ENCODE measurements around the gene BTG3.
A peak's percentile ranks its signal among the peaks of the same experiment; 100 is the strongest.

BTG3 gene, protein sequence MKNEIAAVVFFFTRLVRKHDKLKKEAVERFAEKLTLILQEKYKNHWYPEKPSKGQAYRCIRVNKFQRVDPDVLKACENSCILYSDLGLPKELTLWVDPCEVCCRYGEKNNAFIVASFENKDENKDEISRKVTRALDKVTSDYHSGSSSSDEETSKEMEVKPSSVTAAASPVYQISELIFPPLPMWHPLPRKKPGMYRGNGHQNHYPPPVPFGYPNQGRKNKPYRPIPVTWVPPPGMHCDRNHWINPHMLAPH

DNA sequence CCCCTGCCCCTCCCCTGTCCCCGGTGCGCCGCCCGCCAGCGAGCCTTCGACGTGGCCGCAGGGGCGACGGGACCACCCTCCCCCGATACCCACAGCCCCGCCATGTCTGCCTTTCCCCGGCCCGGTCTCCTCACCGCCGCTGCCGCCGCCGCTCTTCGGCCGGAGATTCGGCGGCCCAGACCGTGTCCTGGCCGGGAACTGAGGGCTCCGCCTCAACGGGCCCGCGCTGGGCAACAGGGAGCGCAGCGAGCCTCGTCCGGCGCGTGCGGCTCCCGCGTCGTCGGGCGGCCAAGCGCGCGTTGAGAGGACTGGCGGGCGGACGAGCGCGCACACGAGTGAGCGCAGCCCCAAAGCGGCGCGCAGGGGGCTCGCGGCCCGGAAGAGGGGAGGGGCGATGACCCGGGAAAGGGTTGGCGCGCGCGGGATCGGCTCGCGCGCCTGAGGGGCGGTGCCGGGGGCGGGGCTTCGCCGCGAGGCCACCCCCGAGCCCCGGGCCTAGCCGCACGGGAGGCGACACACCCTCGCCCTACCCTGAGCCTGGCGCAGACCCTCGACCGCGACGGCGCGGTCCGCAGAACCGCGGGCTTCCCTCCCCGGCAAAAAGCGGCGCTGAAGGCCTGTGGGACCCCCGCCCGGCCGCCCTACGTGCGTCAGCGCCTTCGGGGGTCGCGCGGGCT lies at the start of gene BTG3:
Gene BTG3 (minus strand): TSS at position 337 of the 677 bp plus-strand sequence. CDS start 3,757 bp downstream, outside the sequence.
- peak; percentile 84 for DNase-seq

DNA sequence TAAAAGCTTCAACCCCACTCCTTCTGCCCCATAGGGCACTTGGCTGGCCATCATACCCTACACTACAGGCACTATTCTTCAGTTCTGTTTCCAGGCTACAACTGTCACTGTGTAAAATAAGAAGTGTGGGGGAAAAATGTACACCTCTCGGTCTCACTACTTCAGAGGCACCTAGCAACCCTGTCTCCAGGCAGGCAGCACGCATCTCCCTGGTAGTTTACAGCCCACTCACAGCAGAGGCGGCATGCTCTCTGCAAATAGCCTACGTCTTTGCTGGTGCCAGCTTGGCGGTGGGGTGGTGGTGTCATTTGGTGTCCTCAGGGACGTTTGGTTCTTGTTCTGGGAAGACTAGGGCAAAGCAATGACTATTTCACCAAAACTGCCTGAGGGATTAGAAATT lies 48.2 kb upstream of the BTG3 start:
- no peak for DNase-seq

DNA sequence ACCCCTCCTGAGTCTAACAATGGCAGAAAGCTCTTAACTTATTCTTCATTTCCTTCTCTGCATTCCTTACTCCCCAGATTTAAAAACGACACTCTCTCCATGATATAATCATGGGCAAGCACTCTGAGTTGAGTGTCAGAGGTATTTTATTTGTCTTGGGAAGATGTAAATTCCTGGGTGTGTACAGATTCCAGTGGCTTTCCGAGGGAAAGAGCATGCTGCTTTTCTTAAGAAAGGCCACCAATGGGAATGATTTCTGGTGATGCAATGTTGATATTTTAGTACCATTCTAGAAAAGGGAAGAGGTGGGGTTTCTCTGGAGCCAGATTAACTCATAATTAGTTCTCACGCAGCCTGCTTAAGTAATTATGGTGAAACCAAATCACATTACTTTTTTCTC lies 47.8 kb upstream of the BTG3 start:
- DNase-seq, result no peak

DNA sequence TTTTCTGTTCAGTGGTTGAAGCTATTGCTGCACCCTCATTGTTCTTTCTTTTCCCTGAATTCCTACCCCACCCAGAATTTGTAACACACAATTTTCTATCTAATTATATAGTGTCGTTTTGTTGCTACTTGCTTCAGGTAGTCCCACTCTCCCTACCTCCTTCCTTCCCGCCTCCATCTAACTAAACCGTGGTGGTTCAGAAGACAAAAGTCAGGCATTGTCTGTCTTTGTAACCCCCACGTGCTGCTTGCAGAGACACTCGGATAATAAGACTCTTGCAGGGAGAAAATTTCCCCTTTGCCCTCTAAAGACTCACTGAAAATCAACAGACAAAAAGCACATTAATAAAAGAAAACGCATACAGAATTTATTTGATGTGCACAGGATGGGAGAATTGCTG lies 46.2 kb upstream of the BTG3 start:
- no peak for DNase-seq

DNA sequence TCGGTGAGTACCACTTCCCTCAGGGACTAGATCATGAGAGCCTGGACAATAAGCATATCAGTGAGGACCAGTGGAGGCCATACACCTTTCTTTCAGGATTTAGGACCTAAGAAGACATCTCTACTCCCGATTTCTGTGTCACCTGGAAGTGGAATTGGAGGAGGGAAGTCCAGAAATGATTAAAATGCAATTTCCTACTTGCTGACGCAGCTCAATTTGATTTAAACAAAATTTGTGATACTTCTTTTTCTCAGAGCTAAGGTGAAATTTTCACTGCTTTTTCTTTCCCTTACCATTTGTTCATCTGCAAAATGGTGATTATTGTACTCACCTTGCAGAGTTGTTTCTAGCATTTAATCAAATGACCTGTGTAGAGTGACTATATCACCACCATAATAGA lies 38.8 kb upstream of the BTG3 start:
- no peak for DNase-seq

DNA sequence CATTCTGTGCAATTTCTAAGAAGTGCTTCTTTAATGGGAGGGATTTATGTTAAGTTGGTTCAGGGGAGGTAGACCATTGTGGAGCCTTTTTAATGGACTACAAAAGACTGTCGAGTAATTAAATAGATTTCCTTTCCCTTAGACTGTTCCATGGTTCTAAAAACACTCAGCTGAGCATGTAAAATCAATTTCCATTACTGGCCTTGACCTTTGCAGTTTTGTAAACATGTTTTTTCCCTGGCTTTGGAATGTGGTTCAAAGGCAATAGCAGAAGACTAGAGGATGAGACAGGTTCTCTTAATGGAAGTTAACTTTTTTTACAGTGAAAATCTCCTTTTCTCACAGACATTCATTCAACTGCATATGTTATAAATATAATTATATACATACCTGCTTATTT lies 37.6 kb upstream of the BTG3 start:
- no peak for DNase-seq

DNA sequence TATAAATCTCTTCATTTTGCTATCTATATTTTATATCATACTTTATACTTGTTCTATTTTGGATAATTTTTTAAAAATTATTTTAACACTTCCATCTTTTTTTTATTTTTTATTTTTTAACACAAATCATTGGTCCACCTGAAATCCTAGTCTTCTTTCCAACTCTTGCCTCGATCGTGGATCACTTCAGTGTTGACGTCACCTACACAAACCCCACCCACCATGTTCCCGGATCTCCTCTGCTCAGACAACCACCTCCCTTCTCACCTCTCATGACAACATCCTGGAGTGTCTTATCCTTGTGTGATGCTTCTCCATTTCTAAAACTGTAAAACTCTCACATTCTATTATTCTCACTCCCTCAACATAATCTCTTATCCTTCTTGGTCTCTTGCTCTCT lies 34.1 kb upstream of the BTG3 start:
- DNase-seq, result no peak

DNA sequence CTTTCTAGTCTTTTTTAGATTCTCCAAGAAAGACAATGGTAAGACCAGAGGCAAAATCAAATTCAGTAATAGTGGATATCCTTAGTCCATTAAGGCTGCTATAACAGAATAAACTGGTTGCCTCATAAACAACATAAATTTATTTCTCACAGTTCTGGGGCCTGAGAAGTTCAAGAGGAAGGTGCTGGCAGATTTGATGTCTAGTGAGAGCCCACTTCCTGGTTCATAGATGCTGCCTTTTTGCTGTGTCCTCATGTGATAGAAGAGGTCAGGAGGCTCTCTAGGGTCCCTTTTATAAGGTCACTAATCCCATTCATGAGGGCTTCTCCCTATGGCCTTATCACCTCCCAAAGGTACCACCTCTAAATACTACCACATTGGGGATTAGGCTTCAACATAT lies 31.5 kb upstream of the BTG3 start:
- DNase-seq, result no peak

DNA sequence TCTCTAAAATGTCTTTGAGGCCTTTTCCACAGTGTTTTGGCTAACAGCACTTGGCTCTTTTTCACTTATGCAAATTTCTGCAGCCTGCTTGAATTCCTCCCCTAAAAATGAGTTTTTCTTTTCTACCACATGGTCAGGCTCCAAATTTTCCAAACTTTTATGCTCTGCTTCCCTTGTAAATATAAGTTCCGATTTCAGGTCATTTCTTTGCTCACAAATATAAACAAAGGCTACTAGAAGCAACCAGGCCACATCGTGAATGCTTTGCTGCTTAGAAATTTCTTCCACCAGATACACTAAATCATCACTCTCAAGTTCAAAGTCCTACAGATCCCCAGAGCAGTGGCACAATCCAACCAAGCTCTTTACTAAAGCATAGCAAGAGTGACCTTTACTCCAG lies 28.1 kb upstream of the BTG3 start:
- DNase-seq, result no peak

DNA sequence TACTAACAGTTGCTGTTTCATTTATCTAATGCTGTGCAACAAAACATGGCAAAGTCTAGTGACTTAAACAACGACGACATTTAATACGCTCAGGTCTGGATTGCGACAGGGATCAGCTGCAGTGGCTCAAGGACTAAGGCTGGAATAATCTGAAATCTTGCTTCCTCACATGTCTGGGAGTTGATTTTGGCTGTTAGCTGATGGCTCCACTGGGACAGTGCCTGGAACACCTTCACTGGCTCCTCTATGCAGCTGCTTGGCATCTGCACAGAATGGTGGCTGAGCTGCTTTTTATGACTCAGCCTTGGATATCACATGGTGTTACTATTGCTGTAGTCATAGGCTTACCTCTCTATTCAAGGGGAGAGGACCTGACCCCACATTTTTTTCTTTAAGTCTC lies 24.0 kb upstream of the BTG3 start:
- no peak for DNase-seq

DNA sequence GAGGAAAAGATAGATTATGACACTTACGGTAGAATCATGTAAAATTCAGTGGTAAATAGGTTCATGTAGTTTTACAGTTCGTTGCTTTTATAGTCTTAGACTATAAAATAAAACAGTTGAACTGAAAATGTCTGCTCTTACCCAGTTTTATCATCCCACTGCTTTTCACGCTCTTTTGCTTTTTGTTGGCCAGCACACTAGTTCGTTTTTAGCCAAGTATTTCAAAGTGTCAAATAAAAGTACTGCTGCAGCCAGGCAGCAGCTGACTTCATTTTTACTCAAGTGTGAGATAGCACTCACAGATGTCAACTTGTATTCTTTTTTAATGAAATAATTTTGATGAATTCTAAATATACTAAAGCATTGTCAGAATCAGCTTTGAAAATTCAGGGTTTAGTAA lies 18.5 kb upstream of the BTG3 start:
- DNase-seq, result no peak

DNA sequence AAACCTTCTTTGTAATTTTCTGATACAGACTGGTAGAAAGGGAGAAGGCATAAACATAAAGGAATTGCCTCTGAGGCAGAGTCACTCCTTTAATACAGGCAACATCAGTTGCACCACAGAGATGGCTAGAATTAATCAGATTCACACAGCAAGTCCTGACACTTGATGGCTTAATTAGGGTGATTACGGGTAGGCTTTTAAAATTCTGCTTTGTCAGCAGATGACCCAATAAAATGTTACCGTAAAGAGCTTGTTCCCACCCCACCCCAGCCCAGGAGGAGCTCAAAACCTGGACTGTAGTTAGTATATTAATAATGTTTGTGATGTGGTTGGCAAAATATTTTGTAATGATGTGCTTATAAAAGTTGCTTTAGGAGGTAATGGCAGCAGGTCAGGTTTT lies 9.3 kb upstream of the BTG3 start:
- no peak for DNase-seq

DNA sequence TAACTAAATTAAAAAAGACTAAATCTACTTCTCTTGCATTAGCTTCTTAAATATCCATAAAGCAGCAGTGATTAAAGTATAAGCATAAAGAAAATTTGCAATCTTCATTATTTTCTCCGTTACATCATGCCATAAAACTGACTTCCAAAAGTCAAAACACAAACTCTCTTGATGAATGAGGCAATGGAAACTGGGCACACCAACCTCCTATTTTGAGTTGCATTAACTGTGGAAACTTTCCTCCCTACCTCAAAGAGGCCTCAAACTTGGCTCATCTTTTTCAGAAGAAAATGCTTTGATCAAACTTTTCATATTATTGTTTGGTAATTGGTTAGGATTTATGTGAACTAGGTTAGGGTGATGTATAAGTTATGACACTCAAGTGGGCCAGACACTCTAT lies 4.1 kb upstream of the BTG3 start:
- DNase-seq, result no peak

DNA sequence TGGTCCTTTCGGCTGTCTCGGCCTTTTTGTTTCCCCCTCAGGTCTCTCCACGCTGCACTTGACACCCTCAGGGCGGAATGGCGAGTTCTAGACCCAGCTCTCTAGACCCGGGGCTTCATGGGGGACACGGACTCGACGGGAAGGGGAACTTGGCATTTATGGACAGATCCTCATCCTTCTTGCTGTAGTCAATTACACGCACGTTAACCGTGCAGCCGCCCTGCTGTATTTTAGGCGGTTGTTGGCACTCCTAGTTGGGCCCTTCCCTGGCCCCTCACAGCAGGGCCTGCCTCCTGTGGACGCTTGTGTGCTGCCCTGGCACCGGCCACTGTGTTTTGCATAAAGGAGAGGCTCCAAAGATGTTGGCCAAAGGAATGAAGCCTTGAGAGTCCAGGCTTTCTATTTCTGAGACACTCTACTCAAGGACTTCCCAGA lies 558 bp upstream of the BTG3 start:
- DNase-seq, result peak in 1 of 2 donors; percentile 11

DNA sequence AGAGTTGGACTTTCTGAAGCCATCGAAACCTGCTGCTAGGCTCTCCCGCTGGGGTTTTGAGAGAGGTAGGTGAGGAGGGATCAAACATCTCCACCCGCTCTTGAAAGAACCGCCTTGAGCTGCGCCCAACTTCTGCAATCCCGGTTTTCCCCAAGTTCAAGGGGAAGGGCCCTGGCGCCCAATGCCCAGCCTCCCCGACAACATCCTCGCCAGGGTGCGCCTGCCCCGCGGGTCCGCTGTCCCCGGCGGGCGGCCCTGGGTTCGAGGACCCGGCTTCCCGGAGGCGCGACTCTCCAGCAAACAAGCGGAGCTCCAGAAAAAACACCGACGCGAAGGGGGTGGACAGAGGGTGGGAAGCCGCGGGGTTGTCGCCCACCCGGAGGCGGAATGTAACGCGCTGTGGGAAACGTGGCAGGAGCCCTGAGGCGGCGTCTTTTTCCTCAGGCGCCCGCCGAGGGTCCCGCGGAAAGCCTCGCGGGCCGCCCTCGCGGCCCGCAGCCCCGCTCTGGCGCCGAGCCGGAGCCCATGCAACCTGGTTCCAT lies 607 bp downstream of the BTG3 start:
- peak in 1 of 2 donors; percentile 26 for DNase-seq

DNA sequence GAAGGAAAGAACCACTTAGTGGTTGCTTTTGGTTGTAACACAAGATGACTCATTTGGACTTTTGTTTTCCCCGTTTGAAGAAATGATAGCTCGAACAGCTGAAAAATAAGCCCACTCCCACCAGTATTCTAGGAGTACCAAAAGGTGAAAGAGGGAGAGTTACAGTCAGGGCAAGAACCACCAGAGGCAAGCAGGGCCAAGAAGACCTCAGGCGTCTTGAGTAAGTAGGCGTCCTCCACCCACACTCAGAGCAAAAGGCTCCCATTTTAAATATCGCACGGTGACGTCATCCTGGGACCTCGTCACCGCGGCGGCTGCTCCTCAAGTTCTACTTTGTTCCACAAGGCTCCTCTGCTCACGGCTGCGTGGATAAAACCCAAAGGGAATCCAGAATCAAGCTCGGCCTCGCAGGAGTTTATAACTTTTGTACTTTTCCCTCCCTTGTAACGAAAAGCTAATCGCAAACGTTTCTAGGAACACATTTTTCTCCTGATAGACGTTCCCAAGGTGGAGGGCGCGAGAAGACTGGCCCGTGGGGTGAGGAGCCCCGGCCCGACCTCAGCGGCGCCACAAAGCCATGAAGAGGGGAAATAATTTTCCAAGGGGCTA lies 1.2 kb downstream of the BTG3 start:
- peak; percentile 85 for DNase-seq

DNA sequence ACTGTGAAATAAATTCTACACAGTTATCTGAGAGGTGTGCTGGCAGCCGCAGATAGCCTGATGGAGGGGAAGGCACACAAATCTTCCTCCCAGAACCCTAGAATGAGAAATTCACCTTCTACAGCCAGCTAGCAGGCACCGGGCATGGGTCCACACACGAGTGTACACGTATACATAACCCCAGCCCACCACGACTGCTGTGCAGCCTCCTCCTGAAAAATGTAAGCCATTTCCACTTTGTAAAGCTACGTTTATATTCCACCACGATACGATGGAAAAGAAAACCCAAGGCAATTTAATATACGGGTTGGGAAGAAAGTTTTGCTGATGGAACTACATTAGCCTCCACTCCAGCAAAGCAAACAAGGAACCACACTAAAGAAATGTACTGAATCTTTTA lies 1.8 kb downstream of the BTG3 start:
- DNase-seq, result peak; percentile 3

DNA sequence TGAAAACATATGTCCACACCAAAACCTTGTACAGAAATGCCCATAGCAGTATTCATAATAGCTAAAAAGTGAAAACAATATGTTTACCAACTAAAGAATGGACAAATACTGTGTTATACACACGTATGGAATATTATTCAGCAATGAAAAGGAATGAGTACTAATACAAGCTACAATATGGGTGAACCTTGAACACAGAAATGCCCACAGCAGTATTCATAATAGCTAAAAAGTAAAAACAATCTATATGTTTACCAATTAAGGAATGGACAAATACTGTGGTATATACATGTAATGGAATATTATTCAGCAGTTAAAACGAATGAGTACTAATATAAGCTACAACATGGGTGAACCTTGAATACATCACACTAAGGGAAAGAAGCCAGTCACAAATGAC lies 3.0 kb downstream of the BTG3 start:
- no peak for DNase-seq

DNA sequence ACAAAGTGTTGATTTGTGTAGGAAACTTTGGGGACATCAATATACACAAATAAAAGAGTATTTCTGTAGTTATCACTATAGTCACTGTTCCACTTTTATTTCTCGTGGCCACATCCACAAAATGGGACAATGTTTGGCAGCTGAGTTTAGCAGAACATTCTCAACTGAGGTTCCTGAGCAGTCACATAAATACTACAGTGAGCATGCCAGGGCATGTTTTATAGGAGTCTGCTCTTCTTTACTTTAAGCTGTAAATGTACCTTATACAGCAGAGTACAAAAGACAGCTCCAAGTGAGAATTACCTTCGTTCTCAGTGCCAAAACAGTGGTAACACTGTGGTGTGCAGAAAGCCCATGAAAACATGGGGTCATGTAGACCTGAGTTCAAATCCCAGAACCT lies 5.0 kb downstream of the BTG3 start:
- no peak for DNase-seq

DNA sequence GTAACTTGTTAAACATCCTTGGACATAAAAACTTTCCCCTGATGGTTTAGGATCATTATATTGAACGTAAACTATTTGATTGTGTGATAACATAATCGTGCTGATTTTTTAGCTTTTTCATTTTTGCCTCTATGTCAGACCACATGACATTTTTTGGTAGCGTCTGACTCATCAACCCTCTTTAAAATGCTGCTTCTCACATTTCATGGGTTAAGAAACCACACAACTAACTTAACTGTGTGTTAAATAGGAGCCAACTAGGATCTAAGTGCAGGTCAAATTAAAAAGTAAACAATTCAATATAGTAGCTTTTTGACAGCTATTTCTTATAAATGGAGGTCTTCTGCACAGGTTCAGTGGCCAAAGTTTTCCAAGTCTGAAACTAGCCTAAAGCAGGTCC lies 9.8 kb downstream of the BTG3 start:
- no peak for DNase-seq

DNA sequence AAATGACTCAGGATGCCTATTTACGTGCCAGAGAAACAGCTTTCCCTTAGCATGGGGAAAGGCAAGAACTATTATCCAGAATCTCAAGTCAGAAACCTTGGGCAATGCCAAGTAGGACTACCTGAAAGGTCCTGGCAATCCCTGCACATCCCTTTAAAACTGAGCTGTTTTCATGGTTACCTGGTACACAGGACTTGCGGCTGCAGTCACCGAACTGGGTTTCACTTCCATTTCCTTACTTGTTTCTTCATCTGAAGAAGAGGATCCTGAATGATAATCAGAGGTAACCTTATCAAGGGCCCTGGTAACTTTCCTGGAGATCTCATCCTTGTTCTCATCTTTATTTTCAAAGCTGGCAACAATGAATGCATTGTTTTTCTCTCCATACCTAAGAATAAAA lies 14.3 kb downstream of the BTG3 start:
- no peak for DNase-seq

DNA sequence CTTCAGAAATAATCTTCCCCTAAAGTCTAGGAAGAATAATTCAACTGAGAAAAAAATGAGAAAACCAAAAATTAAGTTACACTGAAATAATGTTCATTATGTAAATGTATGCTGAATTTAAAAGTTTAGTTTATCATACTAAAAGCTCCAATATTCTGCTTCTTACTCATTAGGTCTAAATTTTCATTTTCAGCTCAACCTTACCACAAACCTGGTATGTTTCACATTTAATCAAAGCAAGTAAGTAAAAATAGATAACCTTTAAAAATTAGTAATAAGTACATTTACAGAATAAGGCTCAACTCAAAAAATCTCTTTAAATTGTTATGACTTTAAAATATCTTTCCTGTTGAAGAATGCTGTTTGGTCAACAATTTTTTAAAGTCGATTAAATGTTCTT lies 15.0 kb downstream of the BTG3 start:
- no peak for DNase-seq

DNA sequence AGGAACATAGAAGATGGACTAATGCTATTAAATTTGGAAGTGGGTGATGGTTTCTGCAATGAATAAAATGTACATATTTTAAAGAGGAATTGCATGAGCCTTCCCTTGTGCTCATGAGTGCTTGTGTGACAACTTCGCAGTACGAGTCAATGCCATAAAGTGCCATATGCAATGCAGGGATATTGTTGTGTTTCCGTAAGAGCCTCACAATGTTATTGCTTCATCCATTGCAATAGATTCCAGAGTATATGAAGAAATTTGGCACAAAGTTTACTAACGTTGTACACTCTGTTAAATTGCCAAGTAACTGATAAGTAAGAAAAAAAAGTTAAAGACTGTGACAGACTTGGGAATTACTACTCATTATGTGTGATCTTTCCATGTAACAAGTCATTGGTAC lies 22.3 kb downstream of the BTG3 start:
- DNase-seq, result no peak

DNA sequence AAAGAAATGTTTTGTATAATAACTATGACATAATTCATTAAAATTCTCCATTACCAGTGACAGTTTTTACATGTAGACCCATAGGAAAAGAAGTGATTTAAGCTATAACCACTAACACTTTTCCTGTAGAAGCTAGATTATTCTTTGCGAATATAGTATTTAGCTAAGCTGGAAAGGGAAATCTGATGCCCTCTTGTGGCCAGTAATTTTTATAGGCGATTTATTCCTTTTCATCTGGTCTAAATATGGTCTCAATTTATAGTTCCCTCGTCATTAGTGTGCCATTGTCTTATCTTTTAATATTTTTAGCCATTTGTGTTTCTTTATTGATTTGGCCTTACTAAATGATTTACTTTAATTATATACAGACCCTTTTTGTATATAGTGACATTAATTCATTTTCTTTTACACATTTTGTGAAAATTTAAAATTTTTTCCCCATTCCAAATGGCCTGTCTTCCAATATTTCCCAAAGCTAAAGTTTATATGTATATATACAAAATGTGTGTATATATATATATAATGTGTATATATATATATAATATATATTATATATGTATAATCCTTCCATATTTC lies 26.7 kb downstream of the BTG3 start:
- peak in 1 of 2 donors; percentile 9 for DNase-seq
